Tibial nerve (tissue), 4 donors: ENCODE results near the gene TRPM2.

Source experiments
- CTCF ChIP-seq, 5 experiments: fragments of 200-600 bp in 3 of 5; fragments of 450-650 bp in 2 of 5; sonication (generic) in 3 of 5; IDR thresholded peaks; one replicate each; pipeline ENCODE4 v1.5.1; 2016 to 2019; ENCODE audit warnings: antibody characterized with exemption in 5 of 5, mild to moderate bottlenecking in 3 of 5, moderate library complexity in 2 of 5
- EP300 ChIP-seq, 2 donors: sonication (generic); formaldehyde crosslinking; IDR thresholded peaks; one replicate each; pipeline ENCODE4 v1.6.1; 2017; ENCODE audit warnings: antibody characterized with exemption in 2 of 2, mild to moderate bottlenecking in 1 of 2
- POLR2A ChIP-seq, 2 donors: fragments of 450-650 bp; IDR thresholded peaks; one replicate each; pipeline ENCODE4 v1.6.1; 2017; ENCODE audit warnings: antibody characterized with exemption in 2 of 2, mild to moderate bottlenecking in 2 of 2, moderate library complexity in 2 of 2

GRCh38 chr21:44352253-44352860, 1.1 kb upstream of the TRPM2 start:
- TF ChIP-seq CTCF (IDR thresholded peaks at IDR 0.05) = no peak
- no peak for TF ChIP-seq POLR2A (IDR thresholded peaks at IDR 0.05)
- TF ChIP-seq EP300 (IDR thresholded peaks at IDR 0.05) = no peak
